HG03342 (cell line): ENCODE results near the gene SEMA3B.

Experiments
- ATAC-seq: cut with Tn5 transposase; IDR thresholded peaks from one replicate; pipeline ENCODE4 v1.9.1; 2021; ENCODE audit warnings: mild to moderate bottlenecking, moderate library complexity; ENCODE audit not compliant: unreplicated experiment

Gene SEMA3B

DNA sequence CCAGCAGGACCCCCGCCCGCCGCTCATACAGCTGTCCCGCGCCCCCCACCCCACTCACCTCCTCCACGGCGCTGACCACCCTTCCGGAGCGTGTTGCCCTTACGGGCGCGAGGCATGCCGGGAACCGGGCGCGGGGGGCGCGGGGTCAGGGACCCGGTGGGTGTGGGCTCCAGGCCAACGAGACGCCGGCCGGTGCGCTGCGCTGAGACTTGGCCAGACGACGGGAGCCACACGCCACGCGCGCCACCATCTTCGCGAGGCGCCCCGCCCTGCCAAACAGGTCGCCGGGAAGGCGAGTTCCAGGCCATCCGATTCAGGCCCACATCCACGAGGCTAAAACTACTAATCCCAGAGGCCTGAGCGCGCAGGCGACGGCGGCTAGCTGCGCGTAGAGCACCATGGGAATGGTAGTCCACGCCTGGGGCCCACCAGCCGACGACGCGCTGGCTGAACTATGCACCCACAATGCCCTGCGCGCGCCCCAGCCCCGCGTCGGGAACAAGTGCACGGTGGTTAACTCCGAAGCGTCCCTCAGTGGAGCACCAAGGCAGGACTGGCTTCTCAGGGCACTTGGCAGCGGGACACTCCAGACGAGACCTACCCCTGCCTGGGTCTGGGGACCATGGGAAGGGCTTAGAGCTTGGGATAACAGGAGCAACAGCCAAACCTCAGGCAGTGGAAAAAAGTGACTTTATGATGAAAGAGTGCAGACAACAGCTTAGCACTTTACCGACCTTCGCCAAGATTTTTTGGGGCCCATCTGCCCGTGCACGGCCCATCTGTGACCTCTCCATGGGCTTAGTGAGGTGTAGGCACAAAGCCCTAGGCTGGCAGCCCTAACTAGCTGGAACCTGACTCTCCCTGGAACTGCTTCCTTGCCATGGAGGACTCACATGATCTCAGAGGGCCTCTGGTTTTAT is 23.5 kb downstream of the SEMA3B start, which contains the start of gene IFRD2:
IFRD2 (minus strand) TSS at position 271 of the 920 bp plus-strand sequence; CDS start at position 116, 155 bp downstream.
- peak; percentile 96 for ATAC-seq

DNA sequence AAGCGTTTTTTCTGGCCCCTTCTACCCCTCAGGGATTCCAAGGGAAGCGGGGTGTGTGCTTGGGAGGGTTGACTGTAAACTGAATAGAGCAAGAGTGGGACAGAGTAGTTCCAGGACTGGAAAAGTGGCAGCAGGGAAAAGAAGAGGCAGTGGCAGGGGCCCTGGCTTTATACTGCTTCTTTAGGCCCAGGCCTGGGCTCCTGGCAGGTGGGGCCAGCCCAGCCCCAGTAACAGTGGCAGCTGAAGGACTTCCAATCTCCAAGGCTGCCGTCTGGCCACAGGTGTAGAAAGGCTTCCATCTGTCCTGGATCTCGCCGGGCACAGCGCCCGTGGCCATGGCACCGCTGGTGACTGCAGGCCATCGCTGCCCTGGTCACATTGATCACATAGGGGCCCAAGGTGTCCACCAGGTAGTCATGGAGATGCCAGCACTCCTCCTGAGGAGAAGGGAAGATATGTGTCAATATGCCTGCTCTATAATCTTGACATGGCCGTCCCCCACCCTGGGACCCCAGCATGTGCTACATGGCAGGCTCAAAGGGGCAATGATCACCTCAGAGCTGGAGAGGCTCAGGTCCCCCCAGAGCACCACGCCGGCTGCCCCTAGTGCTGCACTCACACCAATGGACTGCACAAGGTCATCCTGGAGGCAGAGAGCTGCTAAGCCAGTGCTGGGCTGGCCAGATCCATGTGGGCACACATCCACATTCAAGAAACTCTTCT is 24.3 kb downstream of the SEMA3B start:
- no peak for ATAC-seq

DNA sequence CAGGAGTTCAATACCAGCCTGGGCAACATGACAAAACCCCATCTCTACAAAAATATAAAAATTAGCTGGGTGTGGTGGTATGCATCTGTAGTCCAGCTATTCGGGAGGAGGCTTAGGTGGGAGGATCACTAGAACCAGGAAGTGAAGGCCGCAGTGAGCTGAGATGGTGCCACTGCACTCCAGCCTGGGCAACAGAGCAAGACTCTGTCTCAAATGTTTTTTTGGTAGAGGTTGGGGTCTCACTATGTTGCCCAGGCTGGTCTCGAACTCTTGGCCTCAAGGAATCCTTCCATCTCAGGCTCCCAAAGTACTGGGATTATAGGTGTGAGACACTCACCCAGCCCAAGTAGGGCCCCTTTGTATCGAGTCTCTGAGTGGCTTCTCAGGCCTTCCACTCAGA is 25.1 kb downstream of the SEMA3B start:
- no peak for ATAC-seq

DNA sequence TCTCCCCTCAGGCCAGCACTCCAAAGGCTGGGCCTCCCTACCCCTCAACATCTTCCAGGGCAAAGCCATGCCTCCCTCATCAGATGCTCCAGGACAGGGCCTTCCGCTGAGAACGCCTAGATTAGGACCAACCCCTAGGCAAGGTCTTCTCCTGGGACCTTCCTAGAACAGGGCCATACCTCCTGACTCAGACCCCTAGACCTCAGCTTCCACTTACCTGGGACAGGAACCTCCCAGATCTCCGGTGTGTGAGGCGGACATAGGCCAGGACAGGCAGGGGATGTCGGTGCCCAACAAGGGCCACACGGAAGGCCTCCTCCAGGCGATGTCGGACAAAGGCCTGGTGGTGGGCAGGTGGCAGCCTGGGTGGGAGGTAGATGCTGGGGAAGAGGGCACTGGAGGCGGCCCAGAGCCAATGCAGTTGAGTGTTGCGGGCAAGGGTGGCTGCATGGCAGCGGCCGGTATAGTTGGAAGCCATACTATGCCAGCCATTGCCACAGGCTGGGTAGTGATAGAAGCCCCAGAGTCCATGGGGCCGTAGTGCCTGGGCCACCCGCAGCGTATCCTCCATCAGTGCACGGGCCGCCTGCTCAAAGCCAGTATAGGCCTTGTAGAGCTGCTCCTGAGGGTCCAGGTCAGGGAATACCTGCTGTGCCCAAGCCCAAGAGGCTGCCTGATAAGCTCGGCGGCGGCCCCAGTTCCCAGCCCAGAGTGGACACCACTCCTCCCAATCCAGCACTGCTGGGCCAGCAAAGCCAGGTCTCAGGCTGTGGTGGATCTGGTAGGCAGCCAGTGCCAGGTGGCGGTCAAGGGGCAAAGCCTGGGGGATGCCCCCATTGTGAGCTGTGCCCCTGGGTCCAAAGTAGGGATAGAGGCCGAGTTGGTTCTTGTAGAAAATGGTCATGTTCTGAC is 25.8 kb downstream of the SEMA3B start:
- no peak for ATAC-seq

DNA sequence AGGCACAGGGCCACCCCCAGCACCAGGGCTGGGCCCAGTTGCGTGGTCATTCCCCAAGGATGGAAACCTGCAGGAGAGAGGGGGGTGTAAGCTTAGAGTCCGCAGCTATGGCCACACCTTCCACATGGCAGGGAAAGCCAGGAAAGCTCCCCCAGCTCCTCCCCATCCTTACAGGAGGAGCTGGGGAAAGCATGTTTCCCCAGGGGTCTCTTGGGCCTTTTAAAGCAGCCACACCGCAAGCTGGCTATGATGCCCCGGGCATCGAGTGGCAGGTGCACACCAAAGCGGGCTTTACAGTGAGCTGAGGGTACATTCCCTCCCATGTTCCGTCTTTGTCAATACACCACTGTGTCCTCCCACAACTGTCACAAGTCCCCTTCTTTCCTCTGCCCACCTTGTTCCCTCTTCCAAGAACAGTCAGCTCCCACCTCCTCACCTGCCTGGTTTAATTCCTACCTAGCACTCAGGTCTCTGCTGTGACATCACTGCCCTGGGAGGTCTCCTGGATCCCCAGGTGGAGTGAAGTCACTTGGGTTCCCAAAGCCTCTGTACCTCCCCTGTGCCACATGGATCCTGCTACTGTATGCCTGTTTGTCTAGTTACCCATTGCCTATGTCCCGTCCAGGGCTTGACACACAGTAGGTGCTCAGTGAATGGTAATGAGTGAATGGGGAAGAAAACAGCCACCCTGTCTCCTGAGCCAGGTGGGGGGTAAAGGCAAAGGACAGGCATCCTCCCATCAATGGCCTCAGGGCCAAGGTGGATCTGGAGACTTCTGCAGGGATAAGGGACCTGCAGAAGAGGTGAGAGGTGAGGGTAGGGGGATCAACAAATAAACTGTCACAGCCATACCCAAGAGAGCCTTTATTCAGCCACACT is 26.8 kb downstream of the SEMA3B start:
- ATAC-seq: no peak

DNA sequence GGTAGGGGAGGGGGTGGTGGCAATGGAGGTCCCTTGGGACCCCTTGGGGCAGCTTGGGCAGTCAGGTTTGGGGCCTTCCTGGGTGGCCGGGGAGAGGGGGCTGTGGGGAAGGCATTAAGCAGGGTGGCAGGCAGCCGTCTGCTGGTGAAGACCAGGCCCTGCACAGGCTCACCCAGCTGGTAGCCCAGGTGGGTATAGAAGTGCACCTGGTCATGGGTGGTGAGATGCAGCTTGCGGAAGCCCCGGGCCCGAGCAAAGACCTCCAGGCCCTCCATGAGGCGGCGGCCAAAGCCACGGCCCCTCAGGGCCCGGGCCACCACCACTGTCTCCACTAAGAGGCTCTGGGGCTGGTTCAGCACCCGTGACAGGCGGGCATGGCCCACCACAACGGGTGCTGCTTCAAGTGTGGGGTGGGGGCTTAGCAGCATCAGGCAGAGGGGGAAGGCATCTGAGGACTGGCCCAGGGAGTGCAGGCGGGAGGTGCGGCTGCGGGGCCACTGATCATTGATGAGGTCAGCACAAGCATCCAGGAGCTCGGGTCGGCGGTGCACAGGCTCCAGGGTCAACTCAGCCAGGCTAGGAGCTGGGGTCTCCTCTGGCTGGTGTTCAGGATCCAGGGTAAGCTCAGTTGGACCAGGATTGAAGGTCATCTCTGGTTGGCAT is 27.9 kb downstream of the SEMA3B start:
- ATAC-seq: no peak

DNA sequence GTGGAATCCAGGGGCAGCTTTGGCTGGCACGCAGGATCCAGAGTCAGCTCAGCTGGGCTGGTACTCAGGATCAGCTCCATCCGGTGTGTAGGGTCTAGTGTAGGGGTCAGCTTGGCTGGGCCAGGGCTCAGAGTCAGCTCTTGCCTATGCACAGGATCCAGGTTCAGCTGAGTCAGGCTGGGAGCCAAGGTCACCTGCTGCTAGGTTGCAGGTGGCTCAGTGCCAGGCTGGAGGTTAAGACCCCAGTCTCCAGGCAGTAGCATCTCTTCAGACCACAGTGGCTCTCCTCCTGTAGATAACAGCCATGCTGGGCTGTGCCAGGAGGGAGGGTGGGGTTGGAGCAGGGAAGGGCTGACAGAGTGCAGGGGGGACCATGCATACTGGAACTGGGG is 28.4 kb downstream of the SEMA3B start:
- ATAC-seq: no peak

DNA sequence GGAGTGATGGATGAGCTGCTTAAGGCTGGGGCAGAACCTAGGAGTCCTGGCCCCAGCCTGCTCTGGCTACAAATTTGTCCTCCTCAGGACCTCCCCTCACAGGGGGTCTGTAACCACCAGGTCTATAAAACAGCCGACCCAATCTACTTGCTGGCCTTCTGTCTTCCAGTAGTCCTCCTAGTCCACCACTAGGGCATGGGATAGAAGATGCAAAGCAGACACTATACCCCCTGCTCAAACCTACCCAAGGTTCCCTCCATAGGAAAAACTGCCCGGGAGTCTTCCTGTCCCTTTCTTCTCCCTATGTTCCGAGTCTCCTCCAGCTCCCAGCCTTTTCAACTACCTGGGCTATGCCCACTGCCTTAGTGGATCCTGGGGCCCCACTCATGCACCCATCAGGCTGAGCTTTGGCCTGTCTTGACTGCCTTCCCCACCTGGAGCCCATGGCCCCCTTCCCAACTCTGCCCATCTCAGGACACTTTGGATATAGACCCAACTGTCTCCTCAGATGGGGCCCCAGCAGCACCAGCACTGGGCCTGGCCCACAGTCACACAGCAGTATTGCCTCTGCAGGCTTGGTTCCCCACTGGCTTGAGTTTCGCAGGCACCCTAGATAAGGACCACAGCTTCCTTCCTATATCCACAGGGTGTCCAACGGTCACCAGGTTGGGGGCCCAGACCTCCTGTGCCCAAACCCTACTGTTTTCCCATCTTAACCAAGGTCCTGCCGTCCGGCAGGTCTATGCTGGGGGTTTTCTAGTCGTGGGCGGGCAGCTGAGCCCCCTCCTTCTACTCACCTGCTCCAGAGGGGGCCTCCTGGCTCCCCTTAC is 29.2 kb downstream of the SEMA3B start:
- no peak for ATAC-seq

DNA sequence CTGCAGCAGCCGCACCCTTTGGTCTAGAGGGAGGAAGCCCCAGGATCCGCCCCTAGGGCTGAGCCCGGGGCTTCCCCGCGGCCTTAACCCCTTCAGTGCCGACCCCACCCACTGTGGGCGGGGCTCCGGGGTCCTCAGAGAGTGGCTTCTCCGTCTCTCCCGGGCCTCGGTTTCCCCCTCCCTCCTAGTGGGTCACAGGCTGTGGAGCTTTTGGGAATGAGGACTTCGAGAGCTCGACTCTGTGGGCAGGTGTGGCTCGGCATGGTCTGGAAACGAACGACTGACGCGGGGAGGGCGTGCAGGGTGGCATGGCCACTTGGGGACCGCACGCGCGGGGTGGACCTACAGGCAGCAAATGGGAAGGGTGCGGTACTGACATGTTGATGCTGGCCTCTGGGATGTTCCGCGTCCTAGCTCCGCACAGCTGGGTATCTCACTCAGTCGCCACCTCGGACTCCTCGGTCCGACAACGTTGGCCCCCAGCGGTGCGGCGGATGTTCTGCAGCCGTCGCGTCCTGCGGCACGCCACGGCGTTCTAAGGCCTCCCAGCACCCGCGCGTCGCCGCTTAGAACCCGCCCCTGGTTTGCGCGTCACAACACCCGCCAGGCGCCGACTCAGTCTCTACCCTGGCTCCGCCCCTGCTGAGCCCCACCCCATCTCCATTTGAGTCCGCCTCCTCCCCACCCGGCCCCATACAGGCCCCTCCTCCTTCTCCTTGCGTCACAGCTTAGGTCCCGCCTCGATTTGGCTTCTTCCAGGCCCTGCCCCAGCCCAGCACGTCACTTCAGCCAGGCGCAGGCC is 30.1 kb downstream of the SEMA3B start, which contains the start of the genes HYAL3 and NAA80:
HYAL3 (minus strand) TSS at position 570 of the 802 bp plus-strand sequence. CDS start 3,803 bp downstream, outside the sequence.
NAA80 (minus strand) TSS at position 570 of the 802 bp plus-strand sequence. CDS start 1,942 bp downstream, outside the sequence.
- peak; percentile 86 for ATAC-seq

DNA sequence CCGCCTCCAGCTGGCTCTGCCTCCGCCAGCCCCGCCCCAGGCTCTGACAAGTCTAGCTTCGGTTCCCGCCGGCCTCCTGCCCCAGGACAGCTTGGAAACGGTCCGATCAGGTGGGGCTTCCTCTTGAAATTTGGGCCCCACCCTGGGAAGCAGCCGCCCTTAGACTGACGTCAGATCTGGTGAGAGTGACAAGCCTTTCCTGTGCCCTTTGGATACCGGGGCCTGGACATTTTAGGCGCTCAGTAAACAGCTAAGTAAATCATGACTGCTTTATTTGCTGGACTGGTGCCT is 30.6 kb downstream of the SEMA3B start:
- ATAC-seq: no peak

DNA sequence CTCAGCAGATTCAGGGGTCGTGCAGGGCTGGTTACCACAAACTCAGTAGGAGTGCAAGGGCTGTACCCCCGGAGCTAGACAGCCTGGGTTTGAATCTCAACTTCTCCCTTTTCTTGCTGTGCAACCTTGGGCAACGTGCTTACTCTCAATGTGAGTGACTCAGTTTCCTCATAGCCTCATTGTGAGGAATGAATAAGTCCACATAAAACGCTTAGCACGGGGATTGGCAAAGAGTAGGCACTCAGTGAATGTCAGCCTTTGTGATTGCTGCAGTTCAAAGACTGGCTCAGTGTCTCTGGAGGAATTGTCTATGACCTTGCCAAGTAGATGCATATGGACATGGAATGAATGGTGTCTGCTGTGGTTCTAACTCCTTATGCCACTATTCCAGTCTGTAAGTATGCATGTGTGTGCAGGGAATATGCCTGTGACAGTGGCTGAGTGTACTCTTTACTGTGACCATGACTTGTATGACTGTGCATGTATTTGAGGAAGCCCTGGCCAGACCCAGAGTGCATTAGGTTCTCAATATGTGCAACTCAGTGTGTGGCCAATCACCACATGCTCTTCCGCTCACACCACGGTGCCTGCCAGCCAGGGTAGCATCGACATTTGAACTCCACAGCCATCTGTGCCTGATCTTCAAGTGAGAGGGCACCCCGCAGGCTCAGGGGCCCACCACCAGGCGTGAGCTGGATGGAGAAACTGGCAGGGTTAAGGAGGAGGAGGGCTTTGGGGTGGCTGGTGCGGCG is 31.2 kb downstream of the SEMA3B start:
- ATAC-seq: no peak

DNA sequence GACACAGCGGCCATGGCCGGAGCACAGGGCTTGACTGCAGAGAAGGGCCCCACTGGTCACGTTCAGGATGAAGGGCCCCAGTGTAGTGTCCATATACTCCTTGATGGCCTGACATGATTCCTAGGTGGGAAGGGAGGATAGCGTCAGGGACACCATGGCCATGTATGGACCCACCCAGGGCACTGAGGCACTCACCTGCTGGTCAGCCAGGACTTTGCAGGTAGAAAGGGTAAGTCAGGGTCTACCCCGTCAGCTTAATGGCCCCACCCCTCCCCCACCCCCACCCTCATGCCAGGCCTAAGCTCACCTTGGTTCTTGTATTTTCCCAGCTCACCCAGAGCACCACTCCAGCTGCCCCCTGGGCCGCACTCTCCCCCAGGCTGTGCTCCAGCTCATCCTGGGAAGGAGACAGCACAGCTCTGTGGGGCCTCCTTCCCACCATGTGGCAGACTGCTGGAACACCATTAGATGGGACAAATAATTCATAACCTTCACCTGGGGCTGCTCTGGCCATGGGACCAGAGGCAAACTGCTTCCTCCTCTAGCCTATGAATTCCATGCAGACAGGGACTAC is 31.8 kb downstream of the SEMA3B start:
- ATAC-seq: no peak

DNA sequence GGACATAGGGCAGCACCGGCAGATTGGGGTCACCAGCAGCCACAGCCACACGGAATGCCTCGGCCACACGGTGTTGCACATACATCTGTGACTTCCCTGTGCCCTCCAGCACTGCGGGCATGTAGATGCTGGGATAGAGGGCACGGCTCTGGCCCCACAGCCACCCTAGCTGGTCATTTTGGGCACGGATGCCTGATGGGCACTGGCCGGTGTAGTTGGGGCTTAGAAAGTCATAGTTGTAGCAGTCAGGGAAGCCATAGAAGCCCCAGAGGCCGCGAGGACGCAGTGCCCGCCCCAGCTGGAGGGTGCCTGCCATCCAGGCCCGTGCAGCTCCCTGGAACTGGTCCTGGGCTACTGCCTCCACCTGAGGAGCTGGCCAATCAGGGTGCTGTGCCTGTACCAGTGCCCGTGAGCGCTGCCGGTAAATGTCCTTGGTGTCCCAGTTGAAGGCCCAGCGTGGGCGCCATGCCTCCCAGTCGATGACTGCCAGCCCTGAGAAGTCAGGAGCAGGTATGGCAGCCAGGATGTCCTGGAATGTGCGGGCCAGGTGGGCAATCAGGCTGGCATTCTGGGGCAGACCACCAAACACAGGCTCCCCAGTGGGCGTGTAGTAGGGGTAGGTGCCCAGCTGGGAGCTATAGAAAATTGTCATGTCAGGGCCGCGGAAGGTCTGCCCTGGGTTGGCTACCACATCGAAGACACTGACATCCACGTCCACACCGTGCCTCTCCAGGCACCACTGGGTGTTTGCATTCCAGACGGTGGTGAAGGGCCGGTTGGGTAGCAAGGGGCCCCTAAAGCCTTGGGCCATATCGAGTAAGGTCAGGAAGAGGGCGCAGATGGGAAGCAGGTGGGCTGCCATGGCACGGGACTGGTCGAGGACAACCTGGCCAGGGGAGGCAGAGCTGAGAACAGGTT is 33.4 kb downstream of the SEMA3B start:
- ATAC-seq: no peak

DNA sequence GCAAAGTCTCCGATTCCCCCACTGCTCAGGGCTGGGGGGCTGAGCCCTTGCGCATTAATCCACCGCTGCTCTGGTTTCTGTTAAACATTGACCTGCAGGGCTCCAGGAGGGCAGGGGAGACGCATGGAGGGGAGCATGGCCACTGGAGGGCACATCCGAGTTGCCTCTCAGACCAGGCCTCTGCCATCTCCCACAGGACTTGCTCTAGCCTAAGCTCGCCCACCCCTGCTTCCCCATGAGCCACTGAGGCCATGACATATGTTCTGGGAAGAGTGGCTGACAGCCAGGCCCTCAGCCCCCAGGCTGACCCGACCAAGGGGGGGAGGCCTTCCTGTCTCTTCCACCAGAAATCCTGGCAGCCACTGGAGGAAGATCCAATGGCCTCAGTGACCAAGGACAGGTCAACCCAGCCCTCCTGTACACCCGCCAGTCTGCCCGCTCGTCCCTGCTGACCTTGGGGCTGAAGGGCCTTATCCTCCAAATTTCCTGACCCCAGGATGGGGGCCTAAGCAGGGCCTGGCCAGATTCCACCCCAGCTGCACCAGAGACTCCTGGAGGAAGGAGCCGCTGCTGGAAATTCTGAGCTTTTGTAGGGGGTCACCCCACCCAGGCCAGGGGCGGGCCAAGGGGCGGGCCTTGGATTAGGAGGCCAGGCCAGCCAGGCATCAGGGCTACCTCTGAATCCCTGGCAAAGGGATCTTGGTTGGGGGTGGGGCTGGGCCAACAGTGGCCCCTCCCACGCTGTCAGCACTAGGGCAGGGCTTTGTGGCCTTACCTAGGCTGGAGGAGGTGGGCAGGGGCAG is 34.3 kb downstream of the SEMA3B start, which contains the start of gene HYAL1:
HYAL1 (minus strand) TSS at position 562 of the 803 bp plus-strand sequence. CDS start 618 bp downstream, outside the sequence.
- ATAC-seq: no peak

DNA sequence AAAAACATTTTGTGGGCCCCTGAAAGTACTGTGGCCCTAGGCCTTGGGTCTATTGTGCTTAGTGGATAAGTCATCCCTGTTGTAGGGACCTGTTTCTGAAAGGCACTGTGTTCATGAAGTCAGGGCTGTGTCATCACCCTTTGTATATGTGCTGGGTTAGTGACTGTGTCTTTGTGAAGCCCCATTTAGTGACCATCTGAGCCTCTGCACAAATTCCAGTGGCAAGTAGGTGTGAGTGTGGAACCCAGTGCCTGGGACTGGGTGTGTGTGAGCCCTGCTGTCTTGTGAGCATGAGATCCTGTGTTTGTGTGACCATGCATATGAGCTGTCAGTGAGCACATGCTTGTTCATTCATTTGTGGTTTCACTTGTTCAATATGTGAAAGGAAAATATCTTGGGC is 35.7 kb downstream of the SEMA3B start:
- ATAC-seq: no peak
